Stimulated activated CD4-positive, alpha-beta T cell treated with anti-CD3 and anti-CD28 coated beads, Interleukin-12 subunit alpha, Interleukin-12 subunit beta, amount 100 ng/mL, for 4 hours (primary cell): ENCODE results near the gene AKAP1.
A peak's percentile ranks its signal among the peaks of the same experiment; 100 is the strongest.

ENCODE experiments used
- DNase-seq: peaks from one replicate; pipeline ENCODE4 v3.0.0-alpha.2; 2020

The AKAP1 gene, protein sequence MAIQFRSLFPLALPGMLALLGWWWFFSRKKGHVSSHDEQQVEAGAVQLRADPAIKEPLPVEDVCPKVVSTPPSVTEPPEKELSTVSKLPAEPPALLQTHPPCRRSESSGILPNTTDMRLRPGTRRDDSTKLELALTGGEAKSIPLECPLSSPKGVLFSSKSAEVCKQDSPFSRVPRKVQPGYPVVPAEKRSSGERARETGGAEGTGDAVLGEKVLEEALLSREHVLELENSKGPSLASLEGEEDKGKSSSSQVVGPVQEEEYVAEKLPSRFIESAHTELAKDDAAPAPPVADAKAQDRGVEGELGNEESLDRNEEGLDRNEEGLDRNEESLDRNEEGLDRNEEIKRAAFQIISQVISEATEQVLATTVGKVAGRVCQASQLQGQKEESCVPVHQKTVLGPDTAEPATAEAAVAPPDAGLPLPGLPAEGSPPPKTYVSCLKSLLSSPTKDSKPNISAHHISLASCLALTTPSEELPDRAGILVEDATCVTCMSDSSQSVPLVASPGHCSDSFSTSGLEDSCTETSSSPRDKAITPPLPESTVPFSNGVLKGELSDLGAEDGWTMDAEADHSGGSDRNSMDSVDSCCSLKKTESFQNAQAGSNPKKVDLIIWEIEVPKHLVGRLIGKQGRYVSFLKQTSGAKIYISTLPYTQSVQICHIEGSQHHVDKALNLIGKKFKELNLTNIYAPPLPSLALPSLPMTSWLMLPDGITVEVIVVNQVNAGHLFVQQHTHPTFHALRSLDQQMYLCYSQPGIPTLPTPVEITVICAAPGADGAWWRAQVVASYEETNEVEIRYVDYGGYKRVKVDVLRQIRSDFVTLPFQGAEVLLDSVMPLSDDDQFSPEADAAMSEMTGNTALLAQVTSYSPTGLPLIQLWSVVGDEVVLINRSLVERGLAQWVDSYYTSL

DNA sequence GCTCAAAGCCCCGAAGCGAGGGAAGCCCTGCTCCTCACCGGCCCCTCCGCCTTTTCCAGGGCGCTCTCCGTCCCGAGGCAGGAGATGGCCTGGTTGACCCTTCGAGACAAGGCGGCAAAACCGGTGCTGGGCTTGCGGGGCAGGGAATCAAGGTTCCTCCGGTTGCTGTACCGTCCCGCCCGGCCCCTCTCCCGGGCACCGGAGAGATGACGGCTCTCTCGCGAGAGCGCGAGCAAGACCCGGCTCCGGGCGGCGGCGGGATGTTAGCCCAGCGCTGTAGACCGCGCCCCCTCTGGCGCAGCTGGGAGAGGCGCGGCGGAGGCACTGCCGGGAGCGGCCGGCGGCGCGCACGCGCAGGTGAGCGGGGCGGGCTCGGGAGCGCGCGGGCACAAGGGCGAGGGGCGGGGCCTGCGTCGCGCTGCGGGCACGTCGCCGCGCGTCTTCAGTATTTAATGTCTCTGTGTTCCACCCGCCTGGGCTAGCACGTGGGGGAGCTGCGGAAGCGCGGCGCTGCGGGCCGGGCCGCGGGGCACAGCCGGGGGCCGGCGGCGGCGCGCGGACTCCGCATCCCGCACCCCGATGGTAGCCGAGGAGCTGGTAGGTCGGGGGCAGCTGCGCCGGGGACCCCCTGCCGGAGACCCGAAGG lies at the start of gene AKAP1:
TSS of gene AKAP1 (plus strand) at position 445 of the 646 bp plus-strand sequence. CDS start 20,219 bp downstream, outside the sequence.
- DNase-seq = peak; percentile 93

DNA sequence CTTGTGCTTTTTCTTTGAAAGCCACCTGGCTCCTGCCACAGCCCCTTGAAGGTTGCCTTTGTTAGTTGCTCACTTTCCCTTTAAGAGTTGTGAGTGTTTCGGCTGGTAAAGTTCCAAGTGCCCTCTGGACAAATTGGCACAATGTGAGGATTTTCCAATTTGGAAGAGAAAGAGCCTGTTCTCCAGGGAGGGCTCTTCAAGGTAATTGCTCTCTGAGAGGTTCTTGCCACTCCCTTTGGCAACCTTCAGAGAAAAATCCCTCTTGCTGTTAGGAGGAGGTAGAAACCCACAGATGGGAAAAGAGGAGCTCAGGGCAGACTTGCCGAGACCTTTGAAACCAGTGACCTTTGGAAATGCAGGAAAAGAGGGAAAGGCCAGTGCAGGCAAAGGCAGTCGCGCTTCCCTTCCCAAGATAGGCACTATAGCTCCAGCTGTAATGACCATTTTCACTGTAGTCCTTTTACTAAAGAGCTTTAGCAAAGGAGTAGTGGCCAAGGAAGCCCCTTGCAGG lies 49.0 kb upstream of the AKAP1 start:
- no peak for DNase-seq

DNA sequence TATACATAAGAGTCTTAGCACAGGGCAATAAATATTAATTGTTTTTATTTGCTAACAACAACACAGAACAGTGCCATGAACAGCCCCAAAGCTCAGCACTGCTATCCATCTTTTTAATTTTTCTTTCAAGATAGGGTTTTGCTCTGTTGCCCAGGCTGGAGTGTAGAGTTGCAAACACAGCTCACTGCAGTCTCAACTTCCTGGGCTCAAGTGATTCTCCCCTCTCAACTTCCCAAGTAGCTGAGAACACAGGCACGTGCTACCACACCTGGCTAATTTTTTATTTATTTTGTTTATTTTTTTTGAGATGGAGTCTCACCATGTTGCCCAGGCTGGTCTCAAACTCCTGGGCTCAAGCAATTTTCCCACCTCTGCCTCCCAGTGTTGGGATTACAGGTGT lies 47.6 kb upstream of the AKAP1 start:
- DNase-seq = no peak

DNA sequence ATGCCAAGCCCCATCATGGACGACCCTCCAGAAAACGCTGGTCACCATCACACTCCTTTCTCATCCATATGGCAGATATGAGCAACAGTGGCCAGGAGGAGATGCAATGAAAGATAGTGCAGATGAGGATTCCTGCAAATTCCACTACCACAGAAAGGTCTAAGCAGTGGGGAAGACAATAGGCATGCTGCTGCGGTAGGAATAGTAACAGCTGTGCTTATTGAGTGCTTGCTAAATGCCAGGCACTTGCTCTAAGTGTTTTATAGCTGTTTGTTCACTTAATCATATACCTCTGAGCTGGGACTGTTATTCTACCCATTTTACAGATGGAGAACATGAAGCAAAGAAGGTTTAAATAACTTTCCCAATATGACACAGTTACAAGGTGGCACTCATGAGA lies 46.6 kb upstream of the AKAP1 start:
- DNase-seq = no peak

DNA sequence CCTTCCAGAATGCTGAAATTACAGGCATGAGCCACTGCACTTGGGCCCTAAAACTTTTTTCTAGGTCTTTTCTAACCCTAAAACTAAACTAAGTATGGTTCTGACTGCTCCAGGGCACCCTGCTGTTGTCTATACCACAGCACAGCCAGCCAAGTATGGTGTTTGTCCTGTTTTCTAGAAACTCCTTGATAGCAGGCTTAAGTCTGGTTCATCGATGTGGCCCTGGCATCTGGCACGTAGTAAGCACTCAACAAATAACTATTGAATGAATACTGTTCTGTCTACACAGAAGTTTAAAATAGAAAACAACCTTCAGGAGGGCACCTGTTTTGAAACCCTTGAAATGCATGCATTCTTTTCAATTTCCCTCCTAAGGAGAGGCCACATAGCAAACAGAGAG lies 44.5 kb upstream of the AKAP1 start:
- no peak for DNase-seq

DNA sequence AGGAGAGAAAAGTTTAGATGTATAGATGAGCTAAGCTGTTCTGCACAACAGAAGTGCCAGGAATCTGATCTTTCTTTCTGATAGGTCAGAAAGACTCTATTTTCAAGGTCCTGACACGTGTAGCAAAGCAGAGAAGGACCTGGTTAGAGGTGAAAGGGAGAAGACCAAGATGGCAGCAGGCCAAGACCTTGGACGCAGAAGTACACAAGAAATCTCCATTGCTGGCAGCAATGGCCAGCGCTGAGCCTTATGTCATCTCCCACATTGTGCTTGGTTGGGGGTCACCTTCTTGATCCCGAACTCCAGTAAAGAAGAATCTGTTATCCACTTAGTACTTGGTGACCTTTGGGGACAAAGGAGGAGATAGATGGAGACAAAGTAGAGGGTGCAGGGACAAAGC lies 41.8 kb upstream of the AKAP1 start:
- DNase-seq = no peak

DNA sequence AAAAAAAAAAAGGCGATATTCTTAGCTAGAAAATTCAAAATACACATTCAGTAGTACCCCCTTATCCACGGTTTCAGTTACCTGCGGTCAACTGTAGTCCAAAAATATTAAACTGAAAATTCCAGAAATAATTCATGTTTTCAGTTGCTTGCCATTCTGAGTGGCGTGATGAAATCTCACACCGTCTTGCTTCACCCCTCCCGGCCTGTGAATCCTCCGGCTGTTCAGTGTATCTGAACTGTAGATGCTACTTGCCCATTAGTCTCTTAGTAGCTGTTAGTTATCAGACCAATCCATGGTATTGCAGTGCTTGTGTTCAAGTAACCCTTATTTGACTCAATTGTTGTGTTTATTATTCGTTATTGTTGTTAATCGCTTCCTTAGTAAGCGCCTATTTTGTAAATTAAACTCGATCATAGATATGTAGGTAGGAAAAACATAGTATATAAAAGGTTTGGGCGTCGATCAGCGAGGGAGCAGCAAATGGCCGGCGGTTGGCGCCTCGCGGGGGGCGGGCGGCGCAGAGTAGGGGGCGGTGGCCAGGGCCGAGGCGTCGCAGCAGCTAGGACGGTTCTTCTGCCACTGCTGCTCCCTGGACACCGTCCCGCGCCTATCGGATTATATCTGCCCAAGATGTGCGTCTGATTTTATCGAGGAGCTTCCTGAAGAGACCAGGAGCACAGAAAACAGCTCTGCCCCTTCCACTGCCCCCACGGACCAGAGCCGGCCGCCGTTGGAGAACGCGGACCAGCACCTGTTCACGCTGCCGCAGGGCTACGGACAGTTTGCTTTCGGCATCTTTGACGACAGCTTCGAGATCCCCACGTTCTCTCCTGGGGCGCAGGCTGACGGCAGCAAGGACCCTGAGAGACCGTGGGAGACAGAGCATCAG lies 39.8 kb upstream of the AKAP1 start:
- DNase-seq = no peak

DNA sequence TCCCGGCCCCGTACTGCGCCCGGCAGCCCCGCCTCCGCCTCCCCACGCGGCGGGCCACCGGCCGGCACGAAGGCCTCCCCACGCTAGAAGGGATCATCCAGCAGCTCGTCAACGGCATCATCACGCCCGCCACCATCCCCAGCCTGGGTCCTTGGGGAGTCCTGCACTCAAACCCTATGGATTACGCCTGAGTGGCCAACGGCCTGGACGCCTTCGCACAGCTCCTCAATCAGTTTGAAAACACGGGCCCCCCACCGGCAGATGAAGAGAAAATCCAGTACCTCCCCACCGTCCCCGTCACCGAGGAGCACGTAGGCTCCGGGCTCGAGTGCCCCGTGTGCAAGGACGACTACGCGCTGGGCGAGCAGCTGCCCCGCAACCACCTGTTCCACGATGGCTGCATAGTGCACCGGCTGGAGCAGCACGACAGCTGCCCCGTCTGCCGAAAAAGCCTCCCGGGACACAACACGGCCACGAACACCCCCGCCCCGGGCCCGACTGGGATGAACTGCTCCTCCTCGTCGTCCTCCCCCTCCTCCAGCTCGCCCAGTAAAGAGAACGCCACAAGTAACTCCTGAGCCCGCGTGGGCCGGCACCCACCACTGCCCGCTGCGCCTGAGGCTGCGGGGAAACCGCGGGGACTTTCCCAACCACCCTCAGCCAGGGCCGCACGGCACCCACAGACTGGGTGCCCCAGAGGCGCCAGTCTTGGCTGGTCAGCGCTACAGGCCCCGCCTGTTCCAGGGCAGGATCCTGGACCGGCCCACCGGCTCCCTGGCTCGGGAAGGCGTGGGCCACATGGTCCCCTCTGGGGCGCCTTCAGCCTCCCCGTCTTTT lies 39.0 kb upstream of the AKAP1 start:
- DNase-seq = peak; percentile 21

DNA sequence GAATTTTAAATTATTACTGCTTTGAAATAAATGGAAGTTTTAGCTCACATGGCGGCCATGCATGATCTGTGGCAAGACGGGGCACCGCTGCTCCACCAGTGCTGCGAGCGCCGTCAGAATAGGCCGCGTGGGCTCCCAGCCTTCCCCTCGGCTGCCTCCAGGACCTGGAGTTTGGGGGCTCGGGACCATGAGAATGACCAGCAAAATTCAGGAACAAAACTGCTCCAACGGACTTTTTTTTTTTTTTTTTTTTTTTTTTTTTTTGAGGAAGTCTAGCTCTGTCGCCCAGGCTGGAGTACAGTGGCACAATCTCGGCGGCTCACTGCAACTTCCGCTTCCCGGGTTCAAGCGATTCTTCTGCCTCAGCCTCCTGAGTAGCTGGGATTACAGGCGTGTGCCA lies 38.3 kb upstream of the AKAP1 start:
- no peak for DNase-seq

DNA sequence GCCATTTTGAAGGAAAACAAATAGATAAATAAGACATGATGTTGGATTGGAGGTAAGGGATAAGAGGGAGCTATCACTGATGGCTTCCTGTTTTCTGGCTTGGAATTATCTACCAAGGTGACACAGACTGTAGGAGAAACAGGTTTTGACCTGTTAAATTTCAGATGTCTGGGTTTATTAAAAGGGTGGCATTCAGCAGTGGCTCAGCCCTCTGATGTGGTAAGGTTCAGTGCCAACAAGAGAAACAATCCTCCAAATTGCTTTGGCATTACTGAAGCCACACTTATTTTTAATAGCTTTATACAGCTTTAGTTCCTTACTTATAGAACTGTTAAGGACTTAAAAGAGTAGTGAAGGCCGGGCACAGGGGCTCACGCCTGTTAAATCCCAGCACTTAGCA lies 37.0 kb upstream of the AKAP1 start:
- DNase-seq = no peak

DNA sequence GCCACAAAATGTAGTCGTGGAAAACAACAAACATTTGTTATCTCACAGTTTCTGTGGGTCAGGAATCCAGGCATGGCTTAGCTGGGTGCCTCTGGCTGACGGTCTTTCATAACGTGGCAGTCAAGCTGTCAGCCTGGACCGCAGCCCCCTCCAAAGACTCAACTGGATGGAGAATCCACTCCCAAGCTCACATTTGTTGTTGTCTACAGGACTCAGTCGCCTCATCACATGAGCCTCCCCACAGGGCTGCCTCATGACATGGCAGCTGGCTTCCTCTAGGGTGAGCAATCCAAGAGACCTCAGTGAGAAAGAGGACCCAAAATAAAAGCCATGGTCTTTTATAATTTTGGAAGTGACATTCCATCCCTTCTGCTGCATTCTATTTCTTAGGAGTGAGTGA lies 34.7 kb upstream of the AKAP1 start:
- DNase-seq = no peak

DNA sequence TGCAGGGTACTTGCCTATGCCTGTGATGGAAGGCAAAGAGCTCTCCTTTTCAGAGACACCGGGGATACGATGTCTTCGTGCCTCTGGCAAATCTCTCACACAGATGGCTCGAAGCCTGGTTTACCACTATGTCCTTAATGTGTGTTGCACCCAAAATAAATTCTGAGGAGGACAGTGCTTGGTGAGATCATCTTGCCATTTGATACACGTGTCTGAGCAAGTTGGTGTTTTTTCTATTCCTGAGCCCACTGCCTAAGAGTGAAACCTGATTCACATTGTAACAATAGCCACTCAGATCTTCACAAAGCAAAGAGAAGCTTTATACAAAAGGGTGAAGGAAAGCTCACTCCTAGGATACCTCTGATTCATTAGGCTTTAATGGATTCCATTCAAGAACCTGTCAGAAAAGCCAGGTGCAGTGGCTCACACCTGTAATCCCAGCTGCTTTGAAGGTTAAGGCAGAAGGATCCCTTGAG lies 33.1 kb upstream of the AKAP1 start:
- DNase-seq = no peak

DNA sequence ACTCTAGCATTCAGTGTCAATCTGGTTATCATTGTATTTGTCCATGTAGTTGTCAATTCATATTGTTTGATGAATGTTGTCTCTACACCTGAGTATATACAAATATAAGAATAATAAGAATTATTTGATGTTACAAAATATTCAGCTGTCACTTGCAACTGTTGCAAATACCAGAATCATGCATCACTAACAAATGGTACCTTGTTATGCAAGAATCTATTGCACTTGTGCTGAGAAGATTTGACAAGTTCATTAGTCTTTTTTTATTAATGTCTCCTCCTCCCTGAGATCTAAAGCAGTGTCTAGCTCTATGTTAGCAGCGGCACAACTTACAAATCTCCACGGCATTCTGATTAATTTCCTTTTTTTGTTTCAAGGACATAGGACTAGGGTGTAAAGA lies 22.2 kb upstream of the AKAP1 start:
- no peak for DNase-seq

DNA sequence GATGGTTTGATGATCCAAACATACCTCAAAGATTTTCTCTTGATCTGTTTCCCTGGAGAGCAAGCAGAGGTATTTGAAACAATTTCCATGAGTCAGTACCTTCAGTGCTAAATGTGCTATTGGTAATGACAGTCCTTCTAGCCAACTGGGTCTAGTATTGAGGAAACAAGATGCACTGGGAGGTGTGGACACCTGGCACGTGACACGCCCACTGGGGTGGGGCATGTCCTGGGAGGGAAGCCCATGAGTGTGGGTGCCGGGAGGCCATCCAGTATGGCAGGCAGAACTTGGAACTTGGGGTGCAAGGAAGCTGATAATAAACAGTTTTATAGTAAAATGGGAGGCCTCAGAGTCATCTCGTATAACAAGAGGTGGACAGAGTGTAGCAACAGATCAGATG lies 17.9 kb upstream of the AKAP1 start:
- DNase-seq = no peak

DNA sequence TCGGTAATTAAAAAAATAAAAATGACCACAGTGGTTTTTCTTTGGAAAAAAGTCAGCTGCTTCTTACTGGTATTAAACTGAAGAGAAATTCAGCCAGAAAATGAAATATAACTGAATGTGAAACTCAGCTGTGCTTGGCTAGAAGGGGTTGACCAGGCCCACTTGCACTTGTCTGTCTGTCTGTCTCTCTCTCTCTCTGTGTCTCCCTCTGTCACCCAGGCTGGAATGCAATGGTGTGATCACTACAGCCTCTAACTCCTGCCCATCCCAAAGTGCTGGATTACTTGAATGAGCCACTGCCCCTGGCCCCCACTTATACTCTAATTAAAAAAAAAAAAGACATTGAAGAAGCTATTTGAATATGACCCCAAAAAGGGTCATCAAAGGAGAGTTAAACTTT lies 17.3 kb upstream of the AKAP1 start:
- no peak for DNase-seq

DNA sequence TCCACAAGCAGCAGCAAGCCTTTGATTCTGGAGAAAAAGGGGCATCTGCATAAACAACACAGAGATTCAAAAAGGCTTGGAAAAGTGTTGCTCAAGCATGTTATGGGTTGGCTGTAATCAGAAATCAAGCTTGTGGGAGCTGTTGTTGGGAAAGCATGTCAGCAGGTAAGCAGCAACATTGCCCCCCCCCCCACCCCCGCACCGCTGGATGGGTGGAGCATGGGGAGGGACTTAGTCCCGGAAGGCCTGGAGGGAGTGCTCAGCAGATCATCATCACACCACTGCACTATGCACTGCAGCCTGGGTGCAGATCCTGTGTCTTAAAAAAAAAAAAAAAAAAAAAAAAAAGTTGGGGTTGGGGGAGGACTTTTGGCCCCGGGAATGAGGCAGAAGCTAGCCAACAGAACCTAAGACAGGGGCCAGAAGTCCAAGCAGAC lies 16.8 kb upstream of the AKAP1 start:
- no peak for DNase-seq

DNA sequence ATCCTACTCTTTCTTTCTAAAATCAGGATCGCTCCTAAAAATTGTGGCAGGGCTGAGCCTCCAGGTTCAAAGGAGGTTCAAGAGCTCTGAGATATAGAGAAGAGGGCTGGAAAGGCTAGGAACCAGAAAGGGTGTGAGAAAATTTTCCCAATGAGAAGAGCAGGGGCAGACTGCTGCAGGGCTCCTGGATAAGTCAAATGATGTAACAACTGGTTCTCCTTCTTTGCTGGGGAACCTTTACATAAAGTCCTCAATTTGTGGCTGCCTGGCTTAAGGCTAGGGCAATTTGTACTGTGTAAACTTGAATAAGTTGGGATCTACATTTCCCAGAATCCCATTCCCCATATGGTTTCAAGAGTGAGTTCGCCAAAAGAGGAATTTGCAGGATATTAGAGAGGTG lies 16.3 kb upstream of the AKAP1 start:
- no peak for DNase-seq

DNA sequence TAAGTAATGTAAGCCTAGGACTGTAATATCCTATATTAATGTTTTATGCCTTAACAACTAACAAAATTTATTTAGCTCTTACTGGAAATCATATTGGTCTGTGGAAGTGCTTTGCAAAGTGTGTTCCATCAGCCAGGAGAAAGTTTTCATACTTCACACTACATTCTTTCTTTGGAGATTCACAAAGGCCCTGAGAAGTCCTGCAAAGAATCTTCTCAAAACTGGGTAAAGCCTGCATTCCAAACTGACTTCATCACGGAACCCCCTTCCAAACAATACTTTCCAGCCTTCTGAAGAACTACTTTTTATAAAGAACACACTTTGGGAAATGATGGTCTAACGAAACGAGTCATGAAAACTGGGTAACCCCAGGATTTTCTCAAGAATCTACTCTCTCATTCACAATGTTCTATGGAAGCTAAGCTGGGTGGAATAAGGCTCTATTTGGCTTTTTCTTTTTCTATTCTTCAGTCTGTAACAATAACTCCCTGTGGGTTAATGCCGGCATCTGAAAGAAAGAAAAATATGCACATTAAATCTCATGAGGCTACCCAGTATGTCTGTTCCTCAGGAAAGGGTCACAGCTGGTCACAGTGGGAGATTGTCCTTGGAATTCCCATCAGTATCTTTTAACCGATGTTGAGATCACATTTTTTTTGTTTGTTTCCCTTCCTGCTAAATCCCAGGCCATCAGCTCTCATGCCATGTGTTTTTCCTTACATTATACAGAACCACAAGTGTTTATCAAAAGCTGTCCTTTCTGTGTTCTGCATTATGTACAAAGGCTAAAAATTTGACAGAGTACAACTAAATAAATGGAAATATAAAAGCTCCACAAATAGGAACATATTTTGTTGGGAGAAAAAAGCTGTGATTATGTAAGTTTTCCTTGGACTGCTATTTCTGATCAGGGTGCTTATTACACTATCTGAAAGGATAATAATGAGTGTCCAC lies 12.8 kb upstream of the AKAP1 start:
- DNase-seq = no peak

DNA sequence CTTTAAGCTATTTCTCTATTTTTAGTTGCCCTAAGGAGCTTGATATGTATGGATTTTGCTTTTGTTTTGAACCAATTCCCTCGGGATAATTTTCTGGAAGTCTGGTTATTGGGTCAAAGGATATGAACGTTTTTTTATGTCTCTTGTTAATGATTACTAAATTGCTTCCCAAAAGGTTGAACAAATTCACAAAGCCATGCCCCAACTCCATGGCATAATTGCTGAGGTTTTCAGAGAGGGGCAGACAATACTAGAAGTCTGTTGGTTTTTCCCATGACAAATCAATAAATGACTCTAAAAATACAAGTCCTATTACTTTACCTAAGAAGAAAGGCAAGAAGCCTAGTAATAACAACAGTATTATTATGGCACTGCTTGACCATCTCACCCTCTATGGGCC lies 11.4 kb upstream of the AKAP1 start:
- no peak for DNase-seq

DNA sequence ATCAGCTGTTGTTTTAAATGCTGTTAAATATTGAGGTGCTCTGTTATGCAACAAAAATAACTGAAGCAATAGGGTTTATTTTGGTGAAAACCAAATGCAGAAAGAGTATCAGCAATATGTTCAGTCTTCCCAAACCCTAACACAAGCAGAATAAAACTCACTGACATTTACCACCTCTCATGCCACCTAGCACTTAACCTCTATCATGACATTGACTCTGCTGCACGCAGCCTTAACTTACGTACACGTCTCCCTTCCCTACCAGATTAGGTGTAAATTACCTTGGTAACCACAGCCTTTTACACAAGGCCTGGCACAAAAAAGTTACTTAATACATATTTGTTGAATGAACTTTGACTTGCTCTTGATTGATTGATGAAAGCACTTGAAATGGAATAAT lies 9.9 kb upstream of the AKAP1 start:
- no peak for DNase-seq
